Osteoblast (primary cell): ENCODE data around the gene SORCS2. TPM values are rescaled to one million over a fixed set of nuclear protein-coding genes. Genes with fewer than 3 reads are reported as not detected.

Experiments
- DNase-seq: peaks from one replicate; pipeline ENCODE4 v3.0.0; 2011; ENCODE audit warnings: low spot score, mixed read lengths; ENCODE audit not compliant: insufficient read length; ENCODE audit errors: missing footprints
- H2AFZ ChIP-seq: 2 replicates; pipeline ENCODE4 v1.6.0; 2011; ENCODE audit warnings: mild to moderate bottlenecking, low read length
- H3K27ac ChIP-seq: 2 replicates; pipeline ENCODE4 v1.5.1; 2011; ENCODE audit warnings: mild to moderate bottlenecking, low read depth, low read length, moderate library complexity
- H3K27me3 ChIP-seq: 2 replicates; pipeline ENCODE4 v1.6.0; 2012; ENCODE audit warnings: mild to moderate bottlenecking, control low read depth, inconsistent platforms, low read length, moderate library complexity; ENCODE audit not compliant: insufficient read depth
- H3K36me3 ChIP-seq: 2 replicates; pipeline ENCODE4 v1.5.1; 2011; ENCODE audit warnings: mild to moderate bottlenecking, low read length, control low read depth, moderate library complexity; ENCODE audit not compliant: insufficient read depth
- H3K4me1 ChIP-seq: 2 replicates; pipeline ENCODE4 v1.5.1; 2011; ENCODE audit warnings: mild to moderate bottlenecking, low read length, control low read depth, moderate library complexity; ENCODE audit not compliant: insufficient read depth
- H3K4me2 ChIP-seq: 2 replicates; pipeline ENCODE4 v1.6.0; 2011; ENCODE audit warnings: mild to moderate bottlenecking, low read length; ENCODE audit not compliant: insufficient read depth
- H3K4me3 ChIP-seq: fragments of 200-600 bp; sonication (generic); 3 replicates; pipeline ENCODE4 v1.5.1; 2012; ENCODE audit warnings: mild to moderate bottlenecking, low read length, inconsistent platforms; ENCODE audit not compliant: insufficient read depth
- H3K79me2 ChIP-seq: 2 replicates; pipeline ENCODE4 v1.6.0; 2012; ENCODE audit warnings: mild to moderate bottlenecking, low read length, control low read depth, inconsistent platforms; ENCODE audit not compliant: insufficient read depth
- H3K9me3 ChIP-seq: 2 replicates; pipeline ENCODE4 v1.5.1; 2011; ENCODE audit warnings: low read depth, low read length, control low read depth
- H4K20me1 ChIP-seq: 2 replicates; pipeline ENCODE4 v1.6.0; 2012; ENCODE audit warnings: mild to moderate bottlenecking, low read length, control low read depth; ENCODE audit not compliant: insufficient read depth
- CTCF ChIP-seq: IDR thresholded peaks from 2 replicates; pipeline ENCODE4 v1.5.1; 2011; ENCODE audit warnings: mild to moderate bottlenecking, low read depth, low read length, moderate library complexity; ENCODE audit errors: extremely low read depth
- total RNA-seq: library from RNA; depleted of rRNA; stranded (reverse); fragments of >200 nt; gene quantifications from 2 replicates; pipeline ENCODE4 v1.2.3, GENCODE V29; 2012

The SORCS2 gene
- total RNA-seq, 1 donor: 9.0 TPM

GRCh38 chr4:7757501-7758471, 565.4 kb downstream of the SORCS2 start:
- no peak for DNase-seq
- H3K27me3 ChIP-seq: no peaks in the 10 kb centered on the region
- no peaks in the 10 kb centered on the region for H3K9me3 ChIP-seq
- H3K79me2 ChIP-seq: peaks cover 35% of the 10 kb centered on the region
- no peaks in the 10 kb centered on the region for H3K4me1 ChIP-seq
- TF ChIP-seq CTCF: no peak
- H3K4me3 ChIP-seq: no peak overlapping the region
- peaks cover 62% of the 10 kb centered on the region for H3K36me3 ChIP-seq
- no peak overlapping the region for H3K27ac ChIP-seq
- H3K4me2 ChIP-seq: no peak overlapping the region
- H4K20me1 ChIP-seq: peaks cover 66% of the 10 kb centered on the region
- H2AFZ ChIP-seq: no peak overlapping the region

GRCh38 chr4:7758476-7758875, 566.1 kb downstream of the SORCS2 start:
- Histone ChIP-seq H3K36me3 (peaks cover 69% of the 10 kb centered on the region), H3K27ac (no peak overlapping the region), H3K4me2 (no peak overlapping the region), H3K4me1 (no peaks in the 10 kb centered on the region), H3K9me3 (no peaks in the 10 kb centered on the region), H2AFZ (no peak overlapping the region), H3K4me3 (no peak overlapping the region), H4K20me1 (peaks cover 70% of the 10 kb centered on the region), H3K27me3 (no peaks in the 10 kb centered on the region), H3K79me2 (peaks cover 41% of the 10 kb centered on the region)
- no peak for TF ChIP-seq CTCF
- no peak for DNase-seq

GRCh38 chr4:7759216-7759615, 566.9 kb downstream of the SORCS2 start:
- no peak overlapping the region for H2AFZ ChIP-seq
- H3K27me3 ChIP-seq: no peaks in the 10 kb centered on the region
- no peak overlapping the region for H3K27ac ChIP-seq
- DNase-seq: no peak
- H3K79me2 ChIP-seq: peaks cover 48% of the 10 kb centered on the region
- peaks cover 78% of the 10 kb centered on the region for H4K20me1 ChIP-seq
- no peak overlapping the region for H3K4me2 ChIP-seq
- peaks cover 7% of the 10 kb centered on the region for H3K4me1 ChIP-seq
- no peaks in the 10 kb centered on the region for H3K9me3 ChIP-seq
- no peak overlapping the region for H3K4me3 ChIP-seq
- peaks cover 76% of the 10 kb centered on the region for H3K36me3 ChIP-seq
- TF ChIP-seq CTCF: no peak

- Histone ChIP-seq H3K4me2 (no peak overlapping the region), H3K4me3 (no peak overlapping the region), H2AFZ (no peak overlapping the region), H3K9me3 (no peaks in the 10 kb centered on the region), H4K20me1 (peaks cover 79% of the 10 kb centered on the region), H3K36me3 (peaks cover 80% of the 10 kb centered on the region), H3K4me1 (peaks cover 7% of the 10 kb centered on the region), H3K79me2 (peaks cover 50% of the 10 kb centered on the region), H3K27ac (no peak overlapping the region), H3K27me3 (no peaks in the 10 kb centered on the region)
- no peak for TF ChIP-seq CTCF
- DNase-seq: no peak
Measured at GRCh38 chr4:7759635-7760034, 567.3 kb downstream of the SORCS2 start.
